RWPE1 (cell line): Measurements from ENCODE around the gene UHRF1.
"Not testable (repeated sequence)": the region's sequence is repeated elsewhere in the genome, so short reads cannot be mapped to it uniquely, and the experiment has no call there.

Experiments
- CTCF ChIA-PET: fragments of 350-600 bp; sonication (Branson Sonifier 250); formaldehyde crosslinking; extraction: SDS; loops from one replicate; lab custom pipeline; 2021; lab: Yijun Ruan, JAX
- POLR2A ChIA-PET: fragments of 400-600 bp; formaldehyde crosslinking; extraction: SDS; loops from one replicate; lab custom pipeline; 2020; ENCODE audit warnings: antibody characterized with exemption; ENCODE audit not compliant: low non-redundant PET; lab: Yijun Ruan, JAX
- DNase-seq: peaks from one replicate; pipeline ENCODE4 v3.0.0; 2012; ENCODE audit warnings: low spot score
- H3K27ac ChIP-seq: fragments of 450-650 bp; 2 replicates; pipeline ENCODE4 v1.5.1; 2017
- TF ChIP-seq, protein P1 (sequence below): fragments of 450-650 bp; conservative IDR thresholded peaks from 2 replicates; pipeline ENCODE4 v1.5.1; 2017; ENCODE audit warnings: low read depth, mild to moderate bottlenecking

The UHRF1 gene

DNA sequence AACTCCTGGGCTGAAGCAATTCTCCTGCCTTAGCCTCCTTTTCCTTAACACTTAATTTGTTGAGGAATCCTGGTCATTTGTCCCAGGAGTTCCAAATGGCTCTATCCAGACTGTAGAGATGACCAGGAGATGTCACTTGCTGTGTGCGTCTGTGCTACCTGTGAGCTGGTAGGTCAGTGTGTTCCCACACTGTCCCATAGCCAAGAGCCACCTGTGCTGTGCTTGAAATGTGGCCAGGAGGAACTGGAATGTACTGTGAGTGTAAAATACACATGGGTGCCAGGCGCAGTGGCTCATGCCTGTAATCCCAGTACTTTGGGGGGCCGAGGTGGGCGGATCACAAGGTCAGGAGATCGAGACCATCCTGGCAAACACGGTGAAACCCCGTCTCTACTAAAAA is 30.2 kb downstream of the UHRF1 start:
- ChIA-PET POLR2A (no interaction called here), CTCF (no interaction called here)
- 0 out of 2 replicates have a peak overlapping the region, but pooled peaks have one; percentile 23 for H3K27ac ChIP-seq
- TF ChIP-seq, protein P1, sequence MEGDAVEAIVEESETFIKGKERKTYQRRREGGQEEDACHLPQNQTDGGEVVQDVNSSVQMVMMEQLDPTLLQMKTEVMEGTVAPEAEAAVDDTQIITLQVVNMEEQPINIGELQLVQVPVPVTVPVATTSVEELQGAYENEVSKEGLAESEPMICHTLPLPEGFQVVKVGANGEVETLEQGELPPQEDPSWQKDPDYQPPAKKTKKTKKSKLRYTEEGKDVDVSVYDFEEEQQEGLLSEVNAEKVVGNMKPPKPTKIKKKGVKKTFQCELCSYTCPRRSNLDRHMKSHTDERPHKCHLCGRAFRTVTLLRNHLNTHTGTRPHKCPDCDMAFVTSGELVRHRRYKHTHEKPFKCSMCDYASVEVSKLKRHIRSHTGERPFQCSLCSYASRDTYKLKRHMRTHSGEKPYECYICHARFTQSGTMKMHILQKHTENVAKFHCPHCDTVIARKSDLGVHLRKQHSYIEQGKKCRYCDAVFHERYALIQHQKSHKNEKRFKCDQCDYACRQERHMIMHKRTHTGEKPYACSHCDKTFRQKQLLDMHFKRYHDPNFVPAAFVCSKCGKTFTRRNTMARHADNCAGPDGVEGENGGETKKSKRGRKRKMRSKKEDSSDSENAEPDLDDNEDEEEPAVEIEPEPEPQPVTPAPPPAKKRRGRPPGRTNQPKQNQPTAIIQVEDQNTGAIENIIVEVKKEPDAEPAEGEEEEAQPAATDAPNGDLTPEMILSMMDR: no peak
- DNase-seq: no peak

DNA sequence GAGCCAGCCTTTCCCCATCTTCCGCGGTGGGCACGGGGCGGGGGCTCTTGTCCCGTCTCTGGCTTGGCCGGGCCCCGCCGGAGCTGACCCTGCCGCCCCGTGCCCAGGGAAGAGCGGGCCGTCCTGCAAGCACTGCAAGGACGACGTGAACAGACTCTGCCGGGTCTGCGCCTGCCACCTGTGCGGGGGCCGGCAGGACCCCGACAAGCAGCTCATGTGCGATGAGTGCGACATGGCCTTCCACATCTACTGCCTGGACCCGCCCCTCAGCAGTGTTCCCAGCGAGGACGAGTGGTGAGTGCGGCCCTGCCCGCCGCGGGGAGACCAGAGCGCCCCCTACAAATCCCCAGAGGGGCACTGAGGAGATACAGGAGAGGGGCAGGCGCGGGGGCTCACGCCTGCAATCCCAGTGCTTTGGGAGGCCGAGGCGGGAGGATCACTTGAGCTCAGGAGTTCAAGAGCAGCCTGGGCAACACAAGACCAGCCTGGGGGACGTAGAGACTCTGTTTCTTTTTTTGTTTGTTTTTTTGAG is 32.4 kb downstream of the UHRF1 start:
- DNase-seq, POLR2A ChIA-PET, CTCF ChIA-PET: not testable (repeated sequence)
- H3K27ac ChIP-seq: peak overlapping the region; percentile 17; the same call in 1 of the 2 replicates

GRCh38 chr19:4950650-4951049 is 41.3 kb downstream of the UHRF1 start:
- POLR2A ChIA-PET: interaction anchor here (0.7 kb wide), 1 partner anchor 62 kb away, joined by 4 read pairs; no protein-coding TSS in a partner anchor
- peak overlapping the region; percentile 30; the same call in 1 of the 2 replicates for H3K27ac ChIP-seq
- CTCF ChIA-PET, DNase-seq: not testable (repeated sequence)

DNA sequence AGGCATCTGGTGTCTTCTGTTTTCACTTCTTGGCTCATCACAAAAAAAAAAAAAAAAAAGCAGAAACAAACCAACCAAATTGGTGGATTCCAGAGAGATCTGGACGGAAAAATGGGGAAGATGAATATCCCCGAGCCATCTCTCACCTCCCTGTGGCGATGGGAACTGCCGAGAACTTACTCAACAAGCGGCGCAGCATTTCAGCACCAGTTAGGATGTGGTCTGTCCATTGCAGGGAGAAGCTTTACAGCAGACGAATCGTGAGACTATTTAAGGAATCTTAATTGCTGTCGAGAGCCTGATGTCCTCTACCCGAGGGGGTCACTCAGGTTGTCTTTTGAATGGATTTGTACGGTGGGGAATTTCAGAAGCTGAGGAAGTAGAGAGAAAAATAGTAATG is 42.4 kb downstream of the UHRF1 start:
- ChIA-PET CTCF (no interaction called here), POLR2A (no interaction called here)

DNA sequence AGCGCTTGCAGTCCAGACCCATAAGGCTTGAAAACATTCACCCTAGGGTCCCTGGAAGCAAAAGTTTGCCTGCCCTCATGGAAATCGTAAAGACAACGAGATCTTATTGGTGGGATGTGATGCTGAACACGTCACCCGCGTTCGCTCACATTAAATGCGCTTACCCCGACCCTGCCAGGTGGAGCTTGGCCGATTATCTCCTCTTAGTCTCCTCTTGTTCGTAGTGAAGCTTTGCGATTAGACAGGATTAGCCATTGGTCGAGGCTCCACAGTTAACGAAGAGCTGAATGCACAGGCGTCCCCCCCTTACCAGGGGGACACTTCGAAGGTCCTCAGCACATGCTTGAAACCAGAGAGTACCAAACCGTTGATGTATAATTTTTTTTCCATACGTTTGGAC is 43.6 kb downstream of the UHRF1 start:
- ChIA-PET CTCF (no interaction called here), POLR2A (no interaction called here)
- no peak for DNase-seq
- TF ChIP-seq, protein P1: no peak
- no peak overlapping the region for H3K27ac ChIP-seq

More for the DNA sequence above, 42.4 kb downstream of the UHRF1 start:
- no peak overlapping the region; the same call in 1 of the 2 replicates for H3K27ac ChIP-seq
- TF ChIP-seq, protein P1: no peak
- DNase-seq: no peak

- POLR2A ChIA-PET, DNase-seq: not testable (repeated sequence)
- CTCF ChIA-PET: interaction anchor here (0.7 kb wide), 1 partner anchor 195 kb away, joined by 3 read pairs; no protein-coding TSS in a partner anchor
- H3K27ac ChIP-seq: peak overlapping the region; percentile 32
Observed at GRCh38 chr19:4954320-4955149, 45.2 kb downstream of the UHRF1 start.

DNA sequence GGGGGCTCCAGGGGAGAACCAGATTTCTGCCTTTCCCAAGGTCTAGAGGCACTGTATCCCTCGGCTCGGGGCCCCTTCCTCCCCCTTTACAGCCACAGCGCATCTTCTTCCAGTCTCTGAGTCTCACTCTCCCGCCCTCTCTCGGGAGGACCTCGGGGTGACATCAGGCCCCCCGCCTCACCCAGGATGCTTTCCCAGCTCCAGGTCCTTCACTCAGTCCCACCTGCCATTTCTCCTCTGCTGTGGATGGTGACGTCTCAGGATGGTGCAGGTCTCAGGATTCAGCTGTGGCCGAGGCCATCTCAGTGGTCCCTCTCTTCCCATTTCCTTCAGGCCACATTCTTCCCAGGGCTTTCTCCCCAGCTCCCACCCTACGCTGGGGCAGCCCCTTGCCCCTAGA is 46.0 kb downstream of the UHRF1 start:
- ChIA-PET POLR2A (interaction anchor here (0.5 to 0.6 kb wide), 2 partner anchors 35 to 138 kb away, joined by 3 read pairs; no protein-coding TSS in a partner anchor), CTCF (no interaction called here)
- TF ChIP-seq, protein P1: no peak
- H3K27ac ChIP-seq: peak overlapping the region; percentile 32; the same call in 1 of the 2 replicates
- no peak for DNase-seq

- peak overlapping the region; percentile 34 for H3K27ac ChIP-seq
- CTCF ChIA-PET: interaction anchor here (1.4 kb wide), 1 partner anchor 18 kb away, joined by 4 read pairs; no protein-coding TSS in a partner anchor
- TF ChIP-seq, protein P1: no peak
- DNase-seq: no peak
- POLR2A ChIA-PET: no interaction called here
Observed at GRCh38 chr19:4957981-4958380, 48.7 kb downstream of the UHRF1 start.
